HG02798 (cell line): ENCODE data around the gene BLOC1S6.

Source experiments
- ATAC-seq: cut with Tn5 transposase; IDR thresholded peaks from one replicate; pipeline ENCODE4 v1.9.1; 2021; ENCODE audit warnings: mild to moderate bottlenecking; ENCODE audit not compliant: unreplicated experiment, poor library complexity

BLOC1S6 gene

DNA sequence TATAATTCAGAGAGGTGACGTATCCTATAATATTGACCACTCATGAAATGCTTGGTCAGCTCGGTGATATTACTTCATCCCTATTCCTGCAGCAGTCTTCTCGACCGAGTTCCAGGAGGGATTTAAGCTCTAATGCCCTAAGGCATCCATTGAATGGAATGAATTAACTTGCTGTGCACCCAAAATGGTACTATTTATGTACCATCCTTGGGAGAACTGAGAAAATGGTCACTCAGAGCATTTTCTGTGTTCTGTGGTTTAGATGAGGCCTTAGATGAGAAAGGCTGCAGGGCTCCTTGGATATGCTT, 638 bp downstream of the BLOC1S6 start:
- ATAC-seq = no peak

DNA sequence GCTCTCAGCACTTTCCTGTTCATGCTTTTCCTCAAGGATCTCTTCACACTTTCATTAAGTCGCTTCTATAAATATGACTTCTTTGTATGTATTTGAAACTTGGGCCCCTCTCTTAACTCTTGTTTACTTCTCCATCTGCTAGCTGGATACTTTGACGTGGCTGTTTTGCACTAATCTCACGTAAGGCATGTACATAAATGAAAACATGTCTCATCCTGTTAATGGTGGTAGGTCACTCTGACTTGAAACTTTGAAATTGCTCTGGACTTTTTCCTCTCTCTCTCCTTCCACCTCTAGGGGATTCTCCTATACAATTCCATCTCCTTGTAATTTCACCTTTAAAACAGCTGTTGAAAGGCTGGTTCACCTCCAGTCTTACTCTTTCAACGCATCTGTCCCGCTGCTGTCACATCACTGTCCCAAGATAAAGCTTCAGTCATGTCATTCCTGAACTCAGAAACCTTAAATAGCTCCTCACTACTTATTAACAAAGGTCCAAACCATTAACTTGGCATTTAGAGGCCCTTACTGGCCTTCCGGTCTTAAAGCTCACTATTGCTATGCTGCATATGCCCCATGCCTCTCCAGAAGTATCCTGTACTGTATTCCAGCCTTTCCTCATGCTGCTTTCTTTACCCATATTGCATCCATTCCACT, 1.2 kb downstream of the BLOC1S6 start:
- no peak for ATAC-seq

- no peak for ATAC-seq
Measured at GRCh38 chr15:45589256-45589655, 2.1 kb downstream of the BLOC1S6 start.

DNA sequence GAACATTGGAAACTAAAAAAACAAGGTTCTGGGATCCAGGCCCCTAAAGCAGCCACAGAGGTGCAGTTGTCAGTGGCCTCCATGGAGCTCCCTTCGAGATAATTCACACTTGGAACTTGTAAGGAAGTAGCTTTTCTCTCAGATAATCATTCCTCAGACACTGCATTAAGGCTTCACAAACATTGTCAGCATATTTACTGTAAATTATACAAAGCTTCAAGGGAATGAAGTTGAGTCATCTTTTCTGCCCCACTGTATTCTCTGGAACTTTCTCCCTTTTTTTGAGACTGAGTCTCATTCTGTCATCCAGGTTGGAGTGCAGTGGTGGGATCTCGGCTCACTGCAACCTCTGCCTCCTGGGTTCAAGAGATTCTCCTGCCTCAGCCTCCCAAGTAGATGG, 7.1 kb downstream of the BLOC1S6 start:
- no peak for ATAC-seq

DNA sequence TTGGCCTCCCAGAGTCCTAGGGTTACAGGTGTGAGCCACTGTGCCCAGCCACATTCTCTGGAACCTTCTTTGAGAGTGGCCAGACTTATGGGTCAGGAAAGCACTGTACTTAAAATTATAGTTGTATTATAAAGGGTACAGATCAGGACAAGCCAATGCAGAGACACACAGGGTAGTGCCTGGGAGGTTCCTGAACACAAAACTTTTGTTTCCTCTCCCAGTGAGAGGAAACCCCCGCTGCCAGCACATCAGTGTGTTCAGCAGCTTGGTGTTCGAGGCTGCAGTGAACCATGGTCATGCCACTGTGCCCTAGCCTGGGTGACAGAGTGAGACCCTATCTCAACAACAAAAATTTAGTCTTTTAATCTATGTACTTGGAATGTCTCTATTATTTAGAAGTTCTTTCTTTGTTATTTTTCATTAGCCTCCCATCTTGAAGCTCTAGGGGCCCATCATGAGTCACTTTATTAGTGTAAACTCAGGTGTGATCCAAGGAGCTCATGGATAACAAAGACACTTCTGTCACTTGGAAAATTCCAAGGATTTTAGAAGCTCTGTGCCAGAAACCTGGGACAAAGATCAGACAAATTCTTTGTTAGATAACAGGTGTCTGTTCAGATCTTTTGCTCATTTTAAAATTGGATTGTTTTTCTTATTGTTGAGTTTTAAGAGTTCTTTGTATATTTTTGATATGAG, 7.8 kb downstream of the BLOC1S6 start:
- ATAC-seq = no peak

DNA sequence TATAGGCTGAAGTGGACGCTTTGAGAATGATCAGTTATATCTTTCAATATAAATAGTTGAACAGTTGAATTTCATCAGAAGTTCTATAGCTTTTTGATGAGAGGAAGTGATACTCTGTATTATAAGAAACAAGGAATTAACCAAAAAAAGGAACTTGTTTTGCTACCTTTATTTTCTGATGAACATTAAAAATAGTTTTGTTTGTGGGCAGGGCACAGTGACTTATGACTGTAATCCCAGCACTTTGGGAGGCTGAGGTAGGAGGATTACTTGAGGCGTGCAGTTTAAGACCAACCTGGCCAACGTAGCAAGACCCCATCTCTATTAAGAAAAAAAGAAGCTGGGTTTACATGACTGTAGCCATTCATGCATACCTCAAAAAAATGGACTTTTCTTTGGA, 16.7 kb downstream of the BLOC1S6 start:
- no peak for ATAC-seq

- ATAC-seq = no peak
Measured at GRCh38 chr15:45604326-45604725, 17.1 kb downstream of the BLOC1S6 start.

DNA sequence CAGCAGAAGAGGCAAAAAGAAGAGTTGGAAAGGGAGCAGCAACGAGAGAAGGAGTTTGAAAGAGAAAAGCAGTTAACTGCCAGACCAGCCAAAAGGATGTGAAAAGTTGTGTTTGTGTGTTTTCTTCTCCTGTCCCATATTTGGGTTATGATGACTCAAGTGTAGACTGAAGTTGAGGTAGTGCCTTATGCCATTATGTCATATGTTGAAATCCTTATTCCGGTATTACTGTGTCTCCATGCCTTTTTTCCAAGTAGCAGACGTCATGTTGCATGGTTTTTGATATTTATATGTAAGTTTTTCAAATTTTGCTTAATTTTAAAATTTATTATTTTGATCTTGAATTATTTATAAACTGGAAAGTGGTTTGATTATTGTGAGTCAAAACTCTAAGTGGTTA, 19.2 kb downstream of the BLOC1S6 start:
- ATAC-seq = no peak

DNA sequence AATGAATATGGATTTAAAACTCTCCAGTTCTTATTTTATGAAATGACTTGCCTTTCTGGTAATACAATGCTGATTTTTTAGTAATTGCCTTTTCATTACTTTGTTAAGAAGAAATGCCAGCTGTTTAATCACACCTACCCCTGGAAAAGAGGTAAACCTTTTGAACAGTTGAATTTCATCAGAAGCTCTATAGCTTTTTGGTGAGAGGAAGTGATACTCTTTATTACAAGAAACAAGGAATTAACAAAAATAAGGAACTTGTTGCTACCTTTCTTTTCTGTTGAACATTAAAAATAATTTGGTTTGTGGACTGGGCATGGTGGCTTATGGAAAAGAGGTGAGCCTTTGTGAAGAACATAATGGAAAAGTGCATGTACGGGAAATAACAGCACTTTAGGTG, 19.7 kb downstream of the BLOC1S6 start:
- ATAC-seq = no peak

- no peak for ATAC-seq
Measured at GRCh38 chr15:45611305-45611704, 24.1 kb downstream of the BLOC1S6 start.

- ATAC-seq = no peak
Measured at GRCh38 chr15:45612790-45613415, 25.7 kb downstream of the BLOC1S6 start.

DNA sequence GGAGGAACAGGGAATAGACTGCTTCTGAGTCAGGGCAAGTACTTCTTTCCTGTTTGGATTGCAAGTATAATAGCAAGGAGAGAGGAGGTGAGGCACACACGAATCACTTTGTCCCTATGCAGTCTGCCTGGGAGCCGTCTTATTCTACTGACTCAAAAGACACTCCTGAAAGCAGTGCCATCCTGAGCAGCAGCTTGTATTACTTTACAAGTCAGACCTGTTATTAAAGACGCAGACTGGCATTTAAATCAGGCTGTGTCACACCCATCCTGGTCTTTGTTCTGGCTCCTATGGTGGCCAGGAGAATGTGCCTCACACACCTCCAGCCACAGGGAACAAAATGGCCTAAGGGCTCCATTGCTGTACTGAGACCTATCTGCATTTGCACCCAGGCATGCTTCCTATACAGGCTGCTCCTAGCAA, 29.7 kb downstream of the BLOC1S6 start:
- ATAC-seq = no peak

- ATAC-seq = no peak
Measured at GRCh38 chr15:45618813-45619212, 31.6 kb downstream of the BLOC1S6 start.

DNA sequence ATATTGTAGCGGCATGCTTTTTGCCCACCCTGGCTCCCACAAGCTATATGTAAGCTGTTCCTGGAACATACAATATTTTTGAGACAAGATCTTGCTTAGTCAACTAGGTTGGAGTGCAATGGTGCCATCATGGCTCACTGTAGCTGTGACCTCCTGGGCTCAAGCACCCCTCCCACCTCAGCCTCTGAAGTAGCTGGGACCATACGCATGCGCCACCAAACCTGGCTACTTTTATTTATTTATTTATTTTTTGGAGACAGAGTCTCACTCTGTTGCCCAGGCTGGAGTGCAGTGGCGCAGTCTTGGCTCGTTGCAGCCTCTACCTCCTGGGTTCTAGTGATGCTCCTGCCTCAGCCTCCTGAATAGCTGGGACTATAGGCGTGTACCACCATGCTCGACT, 41.0 kb downstream of the BLOC1S6 start:
- no peak for ATAC-seq

GRCh38 chr15:45630917-45631691, 43.9 kb downstream of the BLOC1S6 start:
- ATAC-seq = no peak

- no peak for ATAC-seq
Measured at GRCh38 chr15:45631776-45632175, 44.6 kb downstream of the BLOC1S6 start.

- ATAC-seq = peak; percentile 80
Measured at GRCh38 chr15:45634432-45635190, 47.4 kb downstream of the BLOC1S6 start, which contains the start of gene SQOR. Gene SQOR (plus strand): TSS chr15:45635029. CDS start chr15:45658924, 23,895 bp downstream.

GRCh38 chr15:45635191-45635638, 48.0 kb downstream of the BLOC1S6 start:
- peak; percentile 47 for ATAC-seq

DNA sequence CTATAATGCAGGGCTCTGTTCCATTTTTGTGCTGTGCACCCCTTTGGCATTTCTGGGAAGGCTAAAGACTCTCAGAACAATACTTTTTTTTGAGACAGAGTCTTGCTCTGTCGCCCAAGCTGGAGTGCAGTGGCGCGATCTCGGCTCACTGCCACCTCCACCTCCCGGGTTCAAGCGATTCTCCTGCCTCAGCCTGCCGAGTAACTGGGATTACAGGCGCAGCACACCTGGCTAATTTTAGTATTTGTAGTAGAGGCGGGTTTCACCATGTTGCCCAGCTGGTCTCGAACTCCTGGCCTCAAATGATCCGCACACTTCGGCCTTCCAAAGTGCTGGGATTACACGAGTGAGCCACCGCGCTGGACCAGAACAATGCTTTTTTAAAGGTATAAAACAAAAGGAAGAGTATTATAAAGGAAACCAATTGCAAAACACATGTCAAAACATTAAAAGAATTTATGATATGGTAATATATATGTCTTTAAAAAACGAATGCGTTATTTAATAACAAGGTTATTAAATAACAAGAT, 48.6 kb downstream of the BLOC1S6 start:
- no peak for ATAC-seq

GRCh38 chr15:45637141-45637540, 50.0 kb downstream of the BLOC1S6 start:
- no peak for ATAC-seq
